Kidney glomerular epithelial cell (primary cell): ENCODE measurements around the gene TNXB.
"Not testable (repeated sequence)": the region's sequence is repeated elsewhere in the genome, so short reads cannot be mapped to it uniquely, and the experiment has no call there.

Source experiments
- DNase-seq: peaks from one replicate; lab custom pipeline; 2025; lab: John Stamatoyannopoulos, UW

The TNXB gene

DNA sequence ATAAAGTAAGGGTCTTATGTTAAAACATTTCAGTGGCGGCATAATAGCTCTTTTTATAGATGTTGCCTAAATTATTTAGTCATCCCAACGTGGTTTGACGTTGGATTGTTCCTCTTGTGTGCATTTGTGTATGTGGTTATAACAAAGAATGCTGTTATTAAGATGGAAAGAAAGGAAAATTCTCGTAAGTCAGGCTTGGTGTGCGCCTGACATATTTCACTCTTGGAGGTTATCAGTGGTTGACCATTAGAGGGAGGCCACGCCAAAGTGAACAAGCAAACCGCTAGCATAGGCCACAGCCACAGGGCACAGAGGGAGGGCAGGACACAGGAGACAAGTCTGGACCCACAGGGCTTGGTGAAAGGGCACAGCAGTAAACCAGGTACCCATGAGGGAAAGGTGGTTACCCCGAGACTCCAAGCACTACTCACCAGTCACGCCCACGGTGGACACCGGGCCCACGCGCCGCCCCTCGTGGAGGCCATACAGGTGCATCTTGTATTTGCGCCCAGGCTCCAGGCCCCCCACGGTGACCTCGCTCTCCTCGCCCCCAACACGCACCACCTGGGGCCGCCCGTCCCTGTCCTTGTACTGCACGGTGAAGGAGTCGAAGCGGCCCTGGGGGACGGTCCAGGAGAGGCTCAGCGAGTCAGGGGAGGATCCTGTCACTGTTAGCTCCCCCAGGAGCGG, 48.0 kb downstream of the TNXB start:
- DNase-seq: no peak

DNA sequence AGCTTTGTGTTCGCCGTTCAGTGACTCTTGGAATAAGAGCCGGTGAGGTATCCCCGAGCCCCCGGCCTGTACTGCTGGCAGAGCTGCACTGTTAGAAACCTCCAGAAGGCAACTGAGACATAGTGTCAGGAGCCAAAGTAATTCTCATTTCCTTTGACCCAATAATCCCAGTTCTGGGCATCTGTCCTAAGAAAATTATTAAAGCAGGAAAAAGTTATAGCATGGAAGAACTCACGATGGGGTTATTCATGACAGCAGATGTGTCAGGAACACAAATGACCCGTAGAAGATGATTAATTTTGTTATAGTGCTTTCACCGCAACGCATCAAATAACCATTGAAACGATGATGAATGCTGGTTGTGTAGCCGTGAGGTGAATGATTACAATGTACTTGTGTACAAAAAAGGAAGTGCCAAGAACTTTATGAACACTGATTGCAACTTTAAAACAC, 50.6 kb downstream of the TNXB start:
- no peak for DNase-seq

DNA sequence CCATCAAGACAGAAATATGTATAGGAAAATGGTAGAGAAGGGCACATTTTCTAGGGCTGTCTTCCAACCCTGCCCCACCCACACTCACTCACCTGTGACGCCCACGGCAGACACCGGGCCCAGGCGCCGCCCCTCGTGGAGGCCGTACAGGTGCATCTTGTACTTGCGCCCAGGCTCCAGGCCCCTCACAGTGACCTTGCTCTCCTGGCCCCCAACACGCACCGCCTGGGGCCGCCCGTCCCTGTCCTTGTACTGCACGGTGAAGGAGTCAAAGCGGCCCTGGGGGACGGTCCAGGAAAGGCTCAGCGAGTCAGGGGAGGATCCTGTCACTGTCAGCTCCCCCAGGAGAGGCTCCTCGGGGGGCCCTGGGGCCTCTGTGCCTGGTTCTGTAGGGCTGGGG, 51.2 kb downstream of the TNXB start:
- DNase-seq: no peak

DNA sequence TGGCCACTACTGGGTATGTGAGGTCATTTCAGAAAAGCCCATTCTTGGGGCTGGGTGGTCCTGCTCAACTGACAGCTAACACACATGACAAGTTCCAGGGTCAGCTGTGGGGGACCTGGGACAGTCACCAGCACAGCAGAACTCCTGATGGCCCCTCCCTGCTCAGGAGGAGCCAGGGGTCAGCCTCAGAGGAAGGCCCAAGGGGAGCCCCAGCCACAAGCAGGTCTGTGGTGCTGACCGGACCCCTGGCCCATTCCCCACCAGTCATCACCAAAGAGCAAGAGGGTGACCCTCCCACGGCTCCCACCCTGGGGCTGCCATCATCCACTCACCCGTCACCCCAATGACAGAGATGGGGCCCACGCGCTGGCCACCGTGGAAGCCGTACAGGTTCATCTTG, 52.9 kb downstream of the TNXB start:
- no peak for DNase-seq

DNA sequence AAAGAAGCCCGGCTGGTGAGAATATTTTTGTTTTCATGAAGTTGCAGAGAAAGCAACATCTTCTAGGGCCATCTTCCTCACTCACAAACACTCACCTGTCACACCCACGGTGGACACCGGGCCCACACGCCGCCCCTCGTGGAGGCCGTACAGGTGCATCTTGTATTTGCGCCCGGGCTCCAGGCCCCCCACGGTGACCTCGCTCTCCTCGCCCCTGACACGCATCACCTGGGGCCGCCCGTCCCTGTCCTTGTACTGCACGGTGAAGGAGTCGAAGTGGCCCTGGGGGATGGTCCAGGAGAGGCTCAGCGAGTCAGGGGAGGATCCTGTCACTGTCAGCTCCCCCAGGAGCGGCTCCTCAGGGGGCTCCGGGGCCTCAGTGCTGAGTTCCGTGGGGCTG, 53.4 kb downstream of the TNXB start:
- not testable (repeated sequence) for DNase-seq

DNA sequence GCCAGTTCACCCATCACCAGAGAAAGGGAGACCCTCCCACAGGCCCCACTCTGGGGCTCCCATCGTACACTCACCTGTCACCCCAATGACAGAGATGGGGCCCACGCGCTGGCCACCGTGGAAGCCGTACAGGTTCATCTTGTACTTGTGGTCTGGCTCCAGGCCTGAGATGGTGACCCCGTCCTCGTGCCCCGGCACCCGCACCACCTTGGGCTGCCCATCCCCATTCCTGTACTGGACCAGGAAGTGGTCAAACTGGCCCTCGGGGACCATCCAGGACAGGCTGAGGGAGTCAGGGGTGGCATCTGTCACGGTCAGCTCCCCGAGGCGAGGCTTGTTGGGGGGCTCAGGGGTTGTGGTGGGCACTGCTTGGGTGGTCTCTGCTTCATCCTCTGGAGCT, 55.8 kb downstream of the TNXB start:
- not testable (repeated sequence) for DNase-seq

DNA sequence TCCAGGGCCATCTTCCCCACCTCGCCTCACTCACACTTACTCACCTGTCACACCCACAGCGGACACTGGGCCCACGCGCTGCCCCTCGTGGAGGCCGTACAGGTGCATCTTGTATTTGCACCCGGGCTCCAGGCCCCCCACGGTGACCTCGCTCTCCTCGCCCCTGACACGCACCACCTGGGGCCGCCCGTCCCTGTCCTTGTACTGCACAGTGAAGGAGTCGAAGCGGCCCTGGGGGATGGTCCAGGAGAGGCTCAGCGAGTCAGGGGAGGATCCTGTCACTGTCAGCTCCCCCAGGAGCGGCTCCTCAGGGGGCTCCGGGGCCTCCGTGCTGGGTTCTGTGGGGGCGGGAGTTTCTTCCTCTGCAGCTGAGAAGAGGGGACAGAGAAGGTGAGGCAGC, 56.5 kb downstream of the TNXB start:
- not testable (repeated sequence) for DNase-seq

DNA sequence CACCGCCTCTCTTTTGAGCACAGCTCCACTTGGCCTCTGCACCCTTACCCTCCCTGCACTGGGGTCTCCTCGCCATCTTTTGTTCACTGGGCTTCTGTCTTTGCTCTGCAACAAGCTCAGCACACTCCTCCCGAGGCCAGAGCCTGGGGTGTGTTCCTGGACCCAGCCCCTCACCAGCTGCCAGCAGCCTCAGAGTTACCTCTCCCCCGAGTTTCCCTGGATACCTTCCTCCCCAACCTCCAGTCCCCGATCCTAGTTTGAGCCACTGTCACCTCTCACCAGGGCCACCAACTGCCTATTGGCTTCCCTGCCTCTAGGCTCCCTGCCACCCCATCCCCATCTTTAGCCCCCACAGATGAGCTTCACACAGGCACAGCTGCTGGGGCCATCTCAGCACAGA, 58.6 kb downstream of the TNXB start:
- no peak for DNase-seq

DNA sequence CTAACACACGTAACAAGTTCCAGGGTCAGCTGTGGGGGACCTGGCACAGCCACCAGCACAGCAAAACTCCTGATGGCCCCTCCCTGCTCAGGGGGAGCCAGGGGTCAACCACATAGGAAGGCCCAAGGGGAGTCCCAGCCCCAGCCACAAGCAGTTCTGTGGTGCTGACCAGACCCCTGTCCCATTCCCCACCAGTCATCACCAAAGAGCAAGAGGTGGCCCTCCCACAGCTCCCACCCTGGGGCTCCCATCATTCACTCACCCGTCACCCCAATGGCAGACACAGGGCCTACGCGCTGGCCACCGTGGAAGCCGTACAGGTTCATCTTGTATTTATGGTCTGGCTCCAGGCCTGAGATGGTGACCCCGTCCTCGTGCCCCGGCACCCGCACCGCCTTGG, 59.4 kb downstream of the TNXB start:
- DNase-seq: not testable (repeated sequence)

DNA sequence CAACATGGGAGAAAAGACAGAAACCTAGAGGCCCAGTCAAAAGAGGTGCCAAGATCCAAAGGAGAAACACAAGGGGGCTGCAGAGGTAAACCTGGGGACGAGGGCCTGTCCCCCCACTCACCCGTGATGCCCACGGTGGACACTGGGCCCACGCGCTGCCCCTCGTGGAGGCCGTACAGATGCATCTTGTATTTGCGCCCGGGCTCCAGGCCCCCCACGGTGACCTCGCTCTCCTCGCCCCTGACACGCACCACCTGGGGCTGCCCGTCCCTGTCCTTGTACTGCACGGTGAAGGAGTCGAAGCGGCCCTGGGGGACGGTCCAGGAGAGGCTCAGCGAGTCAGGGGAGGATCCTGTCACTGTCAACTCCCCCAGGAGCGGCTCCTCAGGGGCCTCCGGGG, 60.0 kb downstream of the TNXB start:
- not testable (repeated sequence) for DNase-seq

DNA sequence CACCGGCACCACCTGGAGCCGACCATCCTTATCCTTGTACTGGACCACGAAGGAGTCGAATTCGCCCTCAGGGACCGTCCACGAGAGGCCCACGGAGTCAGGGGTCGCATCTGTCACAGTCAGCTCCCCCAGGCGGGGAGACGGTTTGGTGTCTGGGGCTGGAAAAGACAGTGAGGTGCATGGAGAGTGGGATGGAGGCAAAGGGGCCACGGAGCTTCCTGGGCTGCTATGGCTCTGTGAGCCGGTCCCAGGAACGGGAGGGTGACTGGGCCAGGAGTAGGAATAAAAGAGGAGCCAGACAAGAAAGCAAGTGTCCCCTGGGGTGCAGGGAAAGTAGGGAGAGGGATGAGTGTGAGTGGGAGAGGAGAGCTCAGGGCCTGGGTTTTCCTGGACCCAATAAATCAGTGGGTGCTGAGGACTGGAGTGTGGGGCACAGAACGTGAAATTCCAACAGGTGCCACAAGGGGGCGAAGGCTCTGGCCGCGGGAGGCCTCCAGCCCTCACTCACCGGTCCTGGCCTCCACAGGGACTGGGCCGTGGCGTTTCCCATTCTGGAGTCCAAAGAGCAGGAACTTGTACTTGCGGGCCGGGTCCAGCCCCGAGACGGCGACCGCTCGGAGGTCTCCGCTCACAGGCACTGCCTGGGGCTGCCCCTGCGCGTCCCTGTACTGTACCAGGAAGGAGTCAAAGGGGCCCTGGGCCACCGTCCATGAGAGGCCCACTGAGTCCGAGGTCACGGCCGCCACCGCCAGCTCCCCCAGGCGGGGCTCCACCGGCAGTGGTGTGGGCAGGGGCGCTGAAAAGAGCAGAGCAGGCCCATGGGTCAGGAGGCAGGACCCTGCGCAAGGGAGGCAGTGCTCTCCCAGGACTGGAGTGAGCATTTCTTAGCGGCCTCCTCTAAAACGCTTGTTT, 61.0 kb downstream of the TNXB start:
- peak; percentile 26 for DNase-seq

DNA sequence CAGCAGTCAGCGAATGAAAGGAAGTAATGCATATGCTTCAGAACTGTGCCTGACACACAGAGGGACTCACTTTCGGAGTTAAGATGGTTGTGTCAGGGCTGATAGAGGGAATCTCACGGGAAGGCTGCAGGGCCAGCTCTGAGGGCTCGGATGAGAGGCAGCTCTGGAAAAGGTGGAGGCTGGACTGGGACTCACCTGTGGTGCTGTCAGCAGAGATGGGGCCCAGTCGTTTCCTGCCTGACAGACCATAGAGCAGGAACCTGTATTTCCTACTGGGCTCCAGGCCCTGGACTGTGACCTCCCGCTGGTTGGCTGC, 61.6 kb downstream of the TNXB start:
- DNase-seq: no peak

DNA sequence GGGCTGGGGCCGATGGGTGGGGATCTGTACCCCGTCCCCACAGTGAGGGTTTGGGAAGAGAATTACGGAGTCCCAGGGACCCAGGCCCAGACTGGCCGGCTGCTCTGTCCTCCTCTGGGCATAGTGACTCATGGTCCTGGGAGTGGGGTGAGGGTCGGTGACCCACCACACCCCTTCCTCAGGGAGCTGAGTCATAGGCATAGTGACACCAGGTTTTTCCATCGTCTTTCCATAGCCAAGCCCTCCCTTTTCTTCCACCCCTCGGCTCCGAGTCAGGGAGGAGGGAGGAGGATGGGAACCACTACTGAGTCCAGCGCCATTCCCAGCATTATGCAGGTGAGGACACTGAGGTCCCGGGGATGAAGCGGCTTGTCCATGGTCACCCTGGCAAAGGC, 62.1 kb downstream of the TNXB start:
- no peak for DNase-seq

DNA sequence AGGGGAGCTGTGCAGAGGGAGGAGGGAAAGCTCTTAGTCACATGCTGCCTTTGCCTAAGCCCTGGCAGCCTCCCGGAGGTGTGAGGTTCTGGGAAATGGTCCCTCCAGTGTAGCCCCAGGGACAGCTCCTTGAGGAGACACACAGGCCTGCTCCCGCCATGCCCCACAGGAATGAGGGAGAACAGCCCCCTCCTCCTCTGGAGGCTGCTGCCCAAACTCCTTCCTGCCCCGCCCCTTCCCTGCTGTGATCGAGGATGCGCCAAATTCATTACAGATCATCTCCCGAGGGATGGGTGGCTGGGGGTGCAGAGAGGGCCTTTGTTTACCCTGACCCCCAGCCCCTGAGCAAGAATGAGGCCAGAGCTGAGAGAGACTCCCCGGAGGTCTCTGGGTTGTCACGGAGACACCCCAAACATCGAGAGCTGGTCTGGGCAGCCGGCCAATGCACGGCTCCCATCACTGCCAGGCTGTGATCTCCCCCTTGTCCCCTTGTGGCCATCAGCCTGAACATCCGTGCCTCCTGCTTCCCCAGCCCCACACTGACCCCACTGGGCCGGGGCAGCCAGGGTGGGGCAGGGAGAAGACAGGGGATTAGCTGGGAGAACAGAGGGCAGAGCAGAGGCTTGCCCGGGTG, 62.6 kb downstream of the TNXB start:
- no peak for DNase-seq

DNA sequence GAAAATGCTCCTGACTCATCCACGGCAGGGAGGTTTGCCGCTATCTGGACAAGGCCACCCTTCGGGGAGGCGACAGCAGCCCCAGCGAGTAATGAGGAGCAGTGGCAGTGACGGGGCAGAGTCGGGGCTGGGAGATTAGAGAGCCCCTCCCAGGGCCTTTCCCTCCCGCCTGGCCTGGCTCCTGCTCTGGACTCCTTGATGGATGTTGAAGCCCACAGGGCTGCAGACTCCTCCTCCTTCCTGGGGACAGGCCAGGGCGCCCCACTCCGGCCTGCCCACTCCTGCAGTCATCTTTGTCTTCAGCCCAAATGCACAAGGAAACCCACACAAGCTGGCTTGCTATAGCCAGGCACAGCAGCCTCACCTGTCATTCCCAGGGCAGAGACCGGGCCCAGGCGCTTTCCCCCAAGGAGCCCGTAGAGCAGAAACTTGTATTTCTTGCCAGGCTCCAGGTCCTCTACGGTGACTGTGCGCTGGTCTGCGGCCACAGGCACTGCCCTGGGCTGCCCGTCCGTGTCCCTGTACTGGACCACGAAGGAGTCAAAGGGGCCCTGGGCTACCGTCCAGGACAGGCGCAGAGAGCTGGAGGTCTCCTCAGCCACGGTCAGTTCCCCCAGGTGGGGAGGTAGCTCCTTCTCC, 63.2 kb downstream of the TNXB start:
- DNase-seq: no peak

DNA sequence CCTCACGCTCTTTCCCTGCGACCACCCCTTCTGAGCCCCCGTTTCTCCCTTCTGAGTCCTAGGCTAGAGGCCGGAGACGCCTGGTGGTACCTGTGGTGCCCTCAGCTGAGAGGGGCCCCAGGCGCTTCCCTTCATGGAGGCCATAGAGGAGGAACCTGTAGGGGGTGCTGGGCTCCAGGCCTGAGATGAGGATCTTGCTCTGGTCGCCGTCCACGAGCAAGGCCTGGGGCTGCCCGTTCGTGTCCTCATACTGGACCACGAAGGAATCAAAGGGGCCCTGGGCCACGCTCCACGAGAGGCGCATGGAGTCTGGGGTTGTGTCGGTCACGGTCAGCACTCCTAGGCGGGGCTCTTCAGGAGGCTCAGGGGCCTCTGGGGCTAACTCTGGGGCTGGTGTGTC, 64.2 kb downstream of the TNXB start:
- not testable (repeated sequence) for DNase-seq

DNA sequence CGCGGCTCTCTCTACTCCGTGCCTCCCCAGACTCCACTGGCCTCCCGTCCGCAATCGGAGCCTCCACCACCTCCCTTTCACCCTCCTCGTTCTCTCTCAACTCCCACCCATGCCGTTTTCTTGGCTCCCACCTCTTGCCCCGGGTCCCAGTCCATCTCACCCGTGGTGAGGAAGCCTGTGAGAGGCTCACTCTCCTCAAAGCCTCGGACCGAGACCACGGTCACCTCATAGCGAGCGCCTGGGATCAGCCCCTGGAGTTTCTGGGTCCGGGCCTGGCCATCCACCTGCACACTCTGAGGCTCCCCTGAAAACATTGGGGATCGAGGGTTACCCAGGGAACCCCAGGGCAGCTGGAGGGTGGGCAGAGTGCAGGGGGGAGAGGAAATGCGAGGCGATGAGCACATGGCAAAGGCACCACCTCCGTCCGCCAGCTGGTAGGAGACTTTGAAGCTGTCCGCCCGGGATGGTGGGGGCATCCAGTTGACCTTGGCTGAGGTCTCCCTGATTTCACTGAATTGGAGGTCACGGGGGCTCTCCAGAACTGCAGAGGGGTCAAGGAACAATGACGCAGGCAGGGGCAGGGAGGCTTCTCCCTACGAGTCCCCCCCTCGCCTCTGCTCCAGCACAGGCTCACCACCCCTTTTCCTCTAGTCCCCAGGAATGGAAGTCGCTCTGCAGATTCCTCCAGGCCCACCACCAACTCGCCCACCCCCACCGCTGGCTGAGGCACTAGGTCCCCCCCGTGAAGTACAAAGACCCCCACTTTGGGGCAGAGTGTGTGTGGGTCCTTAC, 65.4 kb downstream of the TNXB start:
- not testable (repeated sequence) for DNase-seq

DNA sequence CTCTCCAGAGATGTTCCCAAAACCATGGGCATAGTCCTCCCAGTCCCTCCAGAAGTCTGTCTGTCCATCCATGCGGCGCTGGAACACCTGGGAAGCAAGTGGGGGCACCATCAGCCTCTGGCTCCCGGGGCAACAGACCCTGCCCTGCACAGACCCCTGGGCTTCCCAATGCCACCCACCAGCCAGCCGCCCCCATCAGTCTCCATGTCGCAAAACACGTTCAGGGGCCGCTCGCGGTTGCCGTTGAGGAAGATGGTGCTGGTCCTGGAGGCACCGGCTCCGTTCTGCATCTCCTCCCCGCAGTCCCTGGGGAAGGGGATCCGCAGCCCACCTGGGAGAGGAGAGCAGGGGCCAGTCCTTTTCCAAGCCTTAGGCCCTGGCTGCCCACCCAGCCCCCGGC, 66.9 kb downstream of the TNXB start:
- DNase-seq: not testable (repeated sequence)

DNA sequence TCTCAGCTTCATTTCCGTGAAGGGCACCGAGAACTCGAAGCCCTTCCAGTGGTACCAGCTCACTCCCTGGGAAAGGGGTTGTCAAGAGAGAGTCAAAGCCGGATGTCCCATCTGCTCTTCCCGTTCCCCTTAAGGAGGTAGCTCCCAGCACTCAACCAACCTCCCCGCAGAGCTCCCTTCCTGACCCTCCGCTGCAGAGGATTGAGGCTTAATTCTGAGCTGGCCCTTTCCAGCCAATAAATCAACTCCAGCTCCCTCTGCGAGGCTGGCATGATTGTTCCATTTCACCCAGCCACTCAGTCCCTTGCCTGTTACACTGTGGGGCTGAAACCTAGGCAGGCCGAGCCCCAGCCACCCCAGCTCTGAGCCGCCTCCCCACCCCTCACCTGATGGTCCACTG, 67.8 kb downstream of the TNXB start:
- DNase-seq: not testable (repeated sequence)

DNA sequence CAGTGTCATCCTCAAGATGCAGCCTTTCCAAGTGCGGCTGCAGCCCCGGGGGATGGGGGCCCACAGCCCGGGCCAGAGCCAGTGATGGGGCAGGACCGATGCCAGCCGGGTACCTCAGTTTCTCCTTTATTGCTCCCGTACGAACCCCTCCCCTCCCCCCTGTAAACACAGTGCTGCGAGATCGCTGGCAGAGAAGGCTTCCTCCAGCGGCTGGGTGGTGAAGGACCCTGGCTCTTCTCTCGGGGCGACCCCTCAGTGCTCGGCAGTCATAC, 68.2 kb downstream of the TNXB start:
- not testable (repeated sequence) for DNase-seq

DNA sequence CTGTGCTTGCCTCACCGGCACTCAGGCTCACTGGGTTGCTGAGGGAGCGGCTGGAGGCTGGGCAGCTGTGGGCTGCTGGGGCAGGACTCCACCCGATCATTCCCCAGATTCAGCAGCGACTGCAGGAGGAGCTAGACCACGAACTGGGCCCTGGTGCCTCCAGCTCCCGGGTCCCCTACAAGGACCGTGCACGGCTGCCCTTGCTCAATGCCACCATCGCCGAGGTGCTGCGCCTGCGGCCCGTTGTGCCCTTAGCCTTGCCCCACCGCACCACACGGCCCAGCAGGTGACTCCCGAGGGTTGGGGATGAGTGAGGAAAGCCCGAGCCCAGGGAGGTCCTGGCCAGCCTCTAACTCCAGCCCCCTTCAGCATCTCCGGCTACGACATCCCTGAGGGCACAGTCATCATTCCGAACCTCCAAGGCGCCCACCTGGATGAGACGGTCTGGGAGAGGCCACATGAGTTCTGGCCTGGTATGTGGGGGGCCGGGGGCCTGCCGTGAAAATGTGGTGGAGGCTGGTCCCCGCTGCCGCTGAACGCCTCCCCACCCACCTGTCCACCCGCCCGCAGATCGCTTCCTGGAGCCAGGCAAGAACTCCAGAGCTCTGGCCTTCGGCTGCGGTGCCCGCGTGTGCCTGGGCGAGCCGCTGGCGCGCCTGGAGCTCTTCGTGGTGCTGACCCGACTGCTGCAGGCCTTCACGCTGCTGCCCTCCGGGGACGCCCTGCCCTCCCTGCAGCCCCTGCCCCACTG, 68.7 kb downstream of the TNXB start:
- not testable (repeated sequence) for DNase-seq
